IMR-90 (cell line): Measurements from ENCODE around the gene C1QTNF1. TPM values are rescaled to one million over a fixed set of nuclear protein-coding genes. Genes with fewer than 3 reads are reported as not detected.

Experiments used
- ATAC-seq: fragments of 200-7000 bp; cut with Tn5 transposase; 2 replicates; pipeline ENCODE4 v1.9.1; 2020; ENCODE audit warnings: low read depth, mild to moderate bottlenecking, moderate library complexity
- BruUV-seq: library from RNA; stranded (reverse); fragments of 400-500 nt; replicated peaks from 2 replicates; lab custom pipeline; 2021; lab: Mats Ljungman, UMichigan
- CTCF ChIA-PET: fragments of 300-600 bp; formaldehyde crosslinking; extraction: SDS; loops from one replicate; lab custom pipeline; 2021; ENCODE audit warnings: antibody characterized with exemption; lab: Yijun Ruan, JAX
- POLR2A ChIA-PET: fragments of 300-600 bp; sonication (Branson Sonifier 250); formaldehyde crosslinking; loops from one replicate; lab custom pipeline; 2022; ENCODE audit warnings: antibody characterized with exemption; ENCODE audit not compliant: unreplicated experiment; lab: Charles Lee
- DNase-seq: peaks from one replicate; pipeline ENCODE4 v3.0.0; 2013
- H2AFZ ChIP-seq: replicated peaks from 2 replicates; pipeline ENCODE3; 2013; ENCODE audit warnings: low read length, mild to moderate bottlenecking; ENCODE audit not compliant: poor library complexity
- H2AK5ac ChIP-seq: 2 replicates; pipeline ENCODE4 v1.6.1; 2013; ENCODE audit warnings: low read depth, low read length, inconsistent platforms
- H2AK9ac ChIP-seq: replicated peaks from 2 replicates; pipeline ENCODE3; 2013; ENCODE audit warnings: mild to moderate bottlenecking, low read depth, low read length, moderate library complexity; ENCODE audit not compliant: poor library complexity
- H2BK120ac ChIP-seq: 2 replicates; pipeline ENCODE4 v1.6.1; 2013; ENCODE audit warnings: low read depth, low read length, inconsistent platforms
- H2BK15ac ChIP-seq: 3 replicates; pipeline ENCODE4 v1.6.1; 2013; ENCODE audit warnings: low read depth, low read length, inconsistent platforms
- H2BK20ac ChIP-seq: 2 replicates; pipeline ENCODE4 v1.6.1; 2013; ENCODE audit warnings: low read depth, mild to moderate bottlenecking, inconsistent platforms, low read length, moderate library complexity
- H2BK5ac ChIP-seq: 2 replicates; pipeline ENCODE4 v1.6.1; 2013; ENCODE audit warnings: mild to moderate bottlenecking, low read depth, low read length, inconsistent platforms; ENCODE audit not compliant: poor library complexity, severe bottlenecking
- H3K14ac ChIP-seq: replicated peaks from 2 replicates; pipeline ENCODE4 v1.6.1; 2013; ENCODE audit warnings: low read depth, low read length, inconsistent platforms
- H3K18ac ChIP-seq: 2 replicates; pipeline ENCODE4 v1.6.1; 2013; ENCODE audit warnings: low read depth, low read length, control low read depth
- H3K23ac ChIP-seq: 2 replicates; pipeline ENCODE4 v1.6.1; 2013; ENCODE audit warnings: low read depth, low read length, inconsistent platforms
- H3K27ac ChIP-seq: 2 replicates; pipeline ENCODE4 v1.5.1; 2013; ENCODE audit warnings: mild to moderate bottlenecking, control low read depth, low read length; ENCODE audit not compliant: insufficient read depth
- H3K27me3 ChIP-seq: 2 replicates; pipeline ENCODE4 v1.6.1; 2013; ENCODE audit warnings: low read length; ENCODE audit not compliant: control insufficient read depth, insufficient read depth
- H3K36me3 ChIP-seq: 2 replicates; pipeline ENCODE4 v1.6.1; 2013; ENCODE audit warnings: low read length, mixed read lengths; ENCODE audit not compliant: control insufficient read depth, insufficient read depth
- H3K4ac ChIP-seq: 2 replicates; pipeline ENCODE4 v1.6.1; 2013; ENCODE audit warnings: low read depth, low read length, inconsistent platforms
- H3K4me1 ChIP-seq: 2 replicates; pipeline ENCODE4 v1.6.1; 2013; ENCODE audit warnings: low read length, mixed read lengths; ENCODE audit not compliant: control insufficient read depth, insufficient read depth
- H3K4me2 ChIP-seq: 2 replicates; pipeline ENCODE4 v1.6.1; 2013; ENCODE audit warnings: low read depth, mild to moderate bottlenecking, control low read depth, low read length, moderate library complexity
- H3K4me3 ChIP-seq: 2 replicates; pipeline ENCODE4 v1.5.1; 2013; ENCODE audit warnings: low read depth, mild to moderate bottlenecking, control low read depth, low read length, moderate library complexity; ENCODE audit not compliant: insufficient read depth
- H3K56ac ChIP-seq: 2 replicates; pipeline ENCODE4 v1.6.1; 2013; ENCODE audit warnings: low read length, inconsistent platforms; ENCODE audit not compliant: insufficient read depth; ENCODE audit errors: extremely low read depth
- H3K79me1 ChIP-seq, 2 experiments: 2 replicates each; pipeline ENCODE4 v1.6.1; 2013; ENCODE audit warnings: low read length in 2 of 2, inconsistent platforms in 1 of 2, low read depth in 1 of 2
- H3K9ac ChIP-seq: 2 replicates; pipeline ENCODE4 v1.6.1; 2013; ENCODE audit warnings: low read depth, low read length, control low read depth
- H3K9me1 ChIP-seq: 2 replicates; pipeline ENCODE4 v1.6.1; 2013; ENCODE audit warnings: low read length, inconsistent platforms; ENCODE audit not compliant: insufficient read depth
- H3K9me3 ChIP-seq: 2 replicates; pipeline ENCODE4 v1.6.1; 2013; ENCODE audit warnings: low read length; ENCODE audit not compliant: control insufficient read depth, insufficient read depth
- H4K20me1 ChIP-seq: 2 replicates; pipeline ENCODE4 v1.6.1; 2013; ENCODE audit warnings: low read length, inconsistent platforms; ENCODE audit not compliant: insufficient read depth
- H4K5ac ChIP-seq: 2 replicates; pipeline ENCODE4 v1.6.1; 2013; ENCODE audit warnings: mild to moderate bottlenecking, low read depth, low read length, control low read depth
- H4K8ac ChIP-seq, 2 experiments: 2 replicates each; pipeline ENCODE4 v1.6.1; 2013; ENCODE audit warnings: low read depth in 2 of 2, low read length in 2 of 2, control low read depth in 1 of 2, inconsistent platforms in 1 of 2
- H4K91ac ChIP-seq: 2 replicates; pipeline ENCODE4 v1.6.1; 2013; ENCODE audit warnings: low read depth, low read length, inconsistent platforms; ENCODE audit not compliant: insufficient read depth
- MAZ ChIP-seq: IDR thresholded peaks from 2 replicates; pipeline ENCODE4 v1.6.1; 2012; ENCODE audit warnings: low read depth, mild to moderate bottlenecking, low read length, improper control_type of control experiment, moderate library complexity, borderline replicate concordance
- NFE2L2 ChIP-seq: fragments of 150-350 bp; IDR thresholded peaks from 2 replicates; pipeline ENCODE4 v1.6.1; 2016; ENCODE audit warnings: low read depth, mild to moderate bottlenecking, low read length
- RAD21 ChIP-seq: IDR thresholded peaks from 2 replicates; pipeline ENCODE4 v1.6.1; 2012; ENCODE audit warnings: low read length, improper control_type of control experiment
- WGBS, 2 experiments: methylation state at CpG; one replicate each; pipeline versions ENCODE4 v1.1.5 to v1.1.7; 2013; ENCODE audit warnings: missing lambda C conversion rate in 2 of 2; ENCODE audit not compliant: insufficient read length in 1 of 2; ENCODE audit errors: extremely low coverage in 2 of 2; 5-methylcytosine and 5-hydroxymethylcytosine counted together
- dilution Hi-C: fragments of 300-500 bp; cut with HindIII; formaldehyde crosslinking; loops from one replicate; pipeline ENCODE4 v1.14.3; 2018; ENCODE audit warnings: low sequenced_read_pairs; ENCODE audit not compliant: unreplicated experiment
- in situ Hi-C: fragments of 300-500 bp; cut with MboI; formaldehyde crosslinking; loops from 3 replicates; pipeline ENCODE4 v1.14.3; 2019; ENCODE audit warnings: low sequenced_read_pairs, inconsistent platforms, mixed read lengths
- intact Hi-C: fragments of 100-400 bp; cut with micrococcal nuclease; formaldehyde crosslinking; loops from 2 replicates; pipeline ENCODE4 v1.10.0; 2022
- polyA plus RNA-seq, 3 experiments: library from polyadenylated mRNA; depleted of rRNA; stranded (reverse); fragments of >200 nt; gene quantifications; 2 replicates each; pipeline ENCODE4 v1.2.3, GENCODE V29; 2012; ENCODE audit warnings: low replicate concordance in 1 of 3
- total RNA-seq: library from RNA; depleted of rRNA; stranded (reverse); fragments of >200 nt; gene quantifications from 2 replicates; pipeline ENCODE4 v1.2.3, GENCODE V29; 2012

Gene C1QTNF1
- total and polyA plus RNA-seq, 2 of the 4 experiments (the other 2 are of a cell fraction): 3.4 to 8.4 TPM

DNA sequence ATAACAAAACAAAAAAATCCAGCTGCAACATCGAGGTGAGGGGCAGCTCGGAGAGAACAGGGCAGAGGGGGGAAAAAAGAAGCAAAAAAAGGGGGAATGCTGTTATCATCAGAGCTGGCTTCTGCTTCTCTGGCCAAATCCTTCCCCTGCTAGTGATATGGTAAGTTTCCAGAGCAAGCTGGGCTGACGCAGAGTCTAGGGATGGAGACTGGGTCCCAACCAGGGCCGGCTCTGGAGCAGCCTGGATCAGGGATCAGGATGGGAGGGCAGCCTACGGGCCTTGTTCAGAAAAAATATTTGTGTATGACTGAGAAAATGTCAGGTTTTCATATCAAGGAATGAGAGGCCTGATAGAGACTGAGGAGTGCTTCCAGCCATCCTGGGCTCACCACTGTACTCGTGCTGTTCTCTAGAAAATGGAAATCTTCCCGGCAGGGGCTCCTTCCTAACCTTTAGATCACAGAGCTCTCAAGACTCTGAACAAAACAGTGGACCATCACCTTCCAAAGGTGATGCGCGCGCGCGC is 726 bp upstream of the C1QTNF1 start:
- H2AFZ ChIP-seq: no peak overlapping the region
- H2BK120ac ChIP-seq: no peak overlapping the region
- POLR2A ChIA-PET: no interaction called here
- WGBS, 2 experiments: 95% methylated on average over 3 of the region's 12 CpGs; no CpG with 5 or more reads in 1 of the 2 experiments
- dilution Hi-C loops: no loop called here
- no peak overlapping the region for H2BK15ac ChIP-seq
- H3K4me2 ChIP-seq: no peak overlapping the region
- peaks cover 36% of the 10 kb centered on the region for H3K4me1 ChIP-seq
- H2AK5ac ChIP-seq: peak overlapping the region; percentile 46; the same call in 1 of the 2 replicates
- intact Hi-C loops: no loop called here
- H2AK9ac ChIP-seq: no peak overlapping the region
- H3K27ac ChIP-seq: no peak overlapping the region
- CTCF ChIA-PET: no interaction called here
- in situ Hi-C loops: loop anchor here (5.0 kb wide), 1 partner anchor 59 kb away; no protein-coding TSS in a partner anchor
- peaks cover 2% of the 10 kb centered on the region; the same call in 1 of the 2 replicates for H3K27me3 ChIP-seq
- H3K9me3 ChIP-seq: no peaks in the 10 kb centered on the region
- H3K36me3 ChIP-seq: no peaks in the 10 kb centered on the region
- H3K4ac ChIP-seq: no peak overlapping the region
- no peak overlapping the region for H3K9ac ChIP-seq
- no peak overlapping the region for H4K5ac ChIP-seq
- no peak overlapping the region for H3K4me3 ChIP-seq
- BruUV-seq: no TSS peak
- H3K18ac ChIP-seq: no peak overlapping the region
- H2BK20ac ChIP-seq: no peak overlapping the region
- no peak overlapping the region for H3K56ac ChIP-seq
- peaks cover 22% of the 10 kb centered on the region for H3K9me1 ChIP-seq
- no peak for TF ChIP-seq MAZ
- no peak for TF ChIP-seq RAD21
- TF ChIP-seq NFE2L2: no peak
- H4K91ac ChIP-seq: no peak overlapping the region
- H2BK5ac ChIP-seq: no peak overlapping the region
- no peak overlapping the region; a peak in 1 of 4 replicates for H4K8ac ChIP-seq
- no peak for DNase-seq
- no peak overlapping the region for H3K14ac ChIP-seq
- ATAC-seq: no peak
- peaks cover 7 to 31% of the 10 kb centered on the region in 2 experiments; a peak in 2 of 4 replicates for H3K79me1 ChIP-seq
- no peaks in the 10 kb centered on the region for H4K20me1 ChIP-seq
- 0 out of 2 replicates have a peak overlapping the region, but pooled peaks have one; percentile 13 for H3K23ac ChIP-seq
